ENCODE measurements around the gene PIGA. TPM values are rescaled to one million over a fixed set of nuclear protein-coding genes. Genes with fewer than 3 reads are reported as not detected.

PIGA gene
- total and polyA plus RNA-seq, 9 donors = 5.8 to 29.1 (median 10.0) TPM

DNA sequence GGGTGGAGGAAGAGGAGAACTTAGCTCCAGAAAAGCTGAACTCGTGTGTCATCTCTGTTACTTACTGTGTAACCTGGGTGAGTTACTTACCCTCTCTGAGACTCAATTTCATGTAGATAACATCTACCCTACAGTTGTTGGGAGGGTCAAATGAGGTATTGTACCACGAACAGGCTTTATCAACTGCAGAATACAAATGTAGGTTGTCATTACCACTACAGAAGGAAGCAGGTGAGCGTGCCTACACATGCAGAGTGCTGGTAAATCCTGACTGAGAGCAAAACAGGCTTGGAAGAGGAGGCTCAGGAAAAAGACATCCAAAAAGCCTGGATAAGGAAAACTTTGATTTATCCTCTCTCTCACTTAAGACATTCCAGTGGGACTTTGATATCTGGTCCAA lies 7.2 kb downstream of the PIGA start:
- Histone ChIP-seq H3K27me3 (no peaks in the 10 kb centered on the region), H3K4me1 (ENCODE audit: insufficient read depth) (no peaks in the 10 kb centered on the region), H3K27ac (no peak overlapping the region), H3K4me3 (no peak overlapping the region), H3K9me3 (no peaks in the 10 kb centered on the region), H3K36me3 (no peaks in the 10 kb centered on the region)
- 59 to 66% (median 60%) methylated on average over 3 of the region's 3 CpGs for WGBS, 3 donors
- DNase-seq = no peak
- intact Hi-C loops (cut with DNase I) = no loop called here
- TF ChIP-seq, protein P1, sequence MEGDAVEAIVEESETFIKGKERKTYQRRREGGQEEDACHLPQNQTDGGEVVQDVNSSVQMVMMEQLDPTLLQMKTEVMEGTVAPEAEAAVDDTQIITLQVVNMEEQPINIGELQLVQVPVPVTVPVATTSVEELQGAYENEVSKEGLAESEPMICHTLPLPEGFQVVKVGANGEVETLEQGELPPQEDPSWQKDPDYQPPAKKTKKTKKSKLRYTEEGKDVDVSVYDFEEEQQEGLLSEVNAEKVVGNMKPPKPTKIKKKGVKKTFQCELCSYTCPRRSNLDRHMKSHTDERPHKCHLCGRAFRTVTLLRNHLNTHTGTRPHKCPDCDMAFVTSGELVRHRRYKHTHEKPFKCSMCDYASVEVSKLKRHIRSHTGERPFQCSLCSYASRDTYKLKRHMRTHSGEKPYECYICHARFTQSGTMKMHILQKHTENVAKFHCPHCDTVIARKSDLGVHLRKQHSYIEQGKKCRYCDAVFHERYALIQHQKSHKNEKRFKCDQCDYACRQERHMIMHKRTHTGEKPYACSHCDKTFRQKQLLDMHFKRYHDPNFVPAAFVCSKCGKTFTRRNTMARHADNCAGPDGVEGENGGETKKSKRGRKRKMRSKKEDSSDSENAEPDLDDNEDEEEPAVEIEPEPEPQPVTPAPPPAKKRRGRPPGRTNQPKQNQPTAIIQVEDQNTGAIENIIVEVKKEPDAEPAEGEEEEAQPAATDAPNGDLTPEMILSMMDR (IDR thresholded peaks at IDR 0.05) = no peak
- TF ChIP-seq EP300 (IDR thresholded peaks at IDR 0.05) = no peak
- TF ChIP-seq POLR2A (IDR thresholded peaks at IDR 0.05) = no peak

DNA sequence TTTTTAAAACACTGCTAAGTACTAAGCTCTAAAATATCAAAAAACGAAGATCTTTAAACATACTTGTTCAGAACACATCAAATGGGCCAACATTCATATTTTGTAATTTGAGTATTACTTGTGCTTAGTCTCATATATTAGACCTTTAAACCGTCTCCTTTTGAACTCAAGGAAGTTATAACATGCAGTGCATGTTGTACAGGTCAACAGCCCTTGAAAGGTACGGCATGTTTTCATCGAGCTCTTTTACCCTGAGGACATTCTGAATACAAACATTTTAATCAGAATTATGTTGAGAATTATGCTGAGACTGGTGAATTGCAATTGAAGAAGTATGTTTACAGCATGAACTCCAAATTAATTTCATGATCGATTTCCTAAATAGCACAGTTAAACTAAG lies 12.9 kb downstream of the PIGA start:
- Histone ChIP-seq H3K36me3 (no peaks in the 10 kb centered on the region), H3K27me3 (no peaks in the 10 kb centered on the region), H3K4me3 (no peak overlapping the region), H3K4me1 (ENCODE audit: insufficient read depth) (no peaks in the 10 kb centered on the region), H3K9me3 (no peaks in the 10 kb centered on the region), H3K27ac (no peak overlapping the region)
- intact Hi-C loops (cut with DNase I) = no loop called here
- WGBS, 3 donors = 60 to 76% (median 72%) methylated on average over 5 of the region's 5 CpGs
- no peak for DNase-seq
- TF ChIP-seq EP300 (IDR thresholded peaks at IDR 0.05) = no peak
- TF ChIP-seq POLR2A (IDR thresholded peaks at IDR 0.05) = no peak
- TF ChIP-seq, protein P1 (IDR thresholded peaks at IDR 0.05) = no peak

DNA sequence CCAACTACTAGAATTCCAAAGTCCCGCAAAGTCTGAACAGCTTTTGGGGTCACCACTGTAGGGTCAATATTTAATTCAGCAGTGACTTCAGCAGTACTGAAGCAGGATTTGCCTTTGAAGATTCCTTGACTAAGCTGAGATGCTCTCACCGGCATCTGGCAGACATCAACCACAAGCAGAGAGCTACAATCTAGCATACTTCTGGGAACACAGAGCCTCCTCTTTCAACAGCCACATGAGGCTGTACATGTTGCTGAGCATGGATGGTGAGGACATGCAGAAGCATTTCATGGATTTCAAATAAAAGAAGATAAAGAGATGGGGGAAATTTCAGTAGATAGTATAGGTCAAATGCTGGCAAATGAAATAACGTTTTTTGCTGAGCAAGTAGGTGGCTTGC lies 13.3 kb downstream of the PIGA start:
- WGBS, 3 donors = 69 to 73% (median 70%) methylated on average over 3 of the region's 3 CpGs
- H3K9me3 ChIP-seq = no peaks in the 10 kb centered on the region
- TF ChIP-seq, protein P1 (IDR thresholded peaks at IDR 0.05) = no peak
- TF ChIP-seq POLR2A (IDR thresholded peaks at IDR 0.05) = no peak
- no peak for TF ChIP-seq EP300 (IDR thresholded peaks at IDR 0.05)
- no peaks in the 10 kb centered on the region for H3K36me3 ChIP-seq
- no peak for DNase-seq
- H3K4me1 ChIP-seq (ENCODE audit: insufficient read depth) = no peaks in the 10 kb centered on the region
- intact Hi-C loops (cut with DNase I) = no loop called here
- H3K27ac ChIP-seq = no peak overlapping the region
- no peak overlapping the region for H3K4me3 ChIP-seq
- H3K27me3 ChIP-seq = no peaks in the 10 kb centered on the region

DNA sequence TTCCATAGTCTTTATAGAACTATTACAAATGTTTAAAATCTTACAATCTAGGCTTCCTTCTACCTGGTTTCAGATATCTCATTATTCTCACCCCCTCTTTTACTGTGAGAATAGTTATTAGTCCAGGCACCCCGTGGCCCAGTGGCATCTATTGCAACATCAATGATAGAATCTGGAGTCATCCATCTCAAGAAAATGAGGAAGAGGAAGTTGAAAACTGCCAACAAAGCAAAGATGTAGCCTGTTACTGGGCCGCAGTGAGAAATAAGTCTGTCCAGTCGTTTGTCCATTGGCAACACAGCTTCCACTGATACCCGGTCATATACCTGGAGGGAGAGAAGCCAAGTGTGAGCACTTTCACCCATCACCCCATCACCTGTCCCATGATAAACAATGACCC lies 13.9 kb downstream of the PIGA start:
- Histone ChIP-seq H3K36me3 (no peaks in the 10 kb centered on the region), H3K9me3 (no peaks in the 10 kb centered on the region), H3K4me3 (no peak overlapping the region), H3K27ac (no peak overlapping the region), H3K4me1 (ENCODE audit: insufficient read depth) (no peaks in the 10 kb centered on the region), H3K27me3 (no peaks in the 10 kb centered on the region)
- no peak for DNase-seq
- intact Hi-C loops (cut with DNase I) = no loop called here
- TF ChIP-seq POLR2A (IDR thresholded peaks at IDR 0.05) (no peak), EP300 (IDR thresholded peaks at IDR 0.05) (no peak)
- TF ChIP-seq, protein P1 (IDR thresholded peaks at IDR 0.05) = no peak
- 71 to 76% (median 73%) methylated on average over 4 of the region's 4 CpGs for WGBS, 3 donors

DNA sequence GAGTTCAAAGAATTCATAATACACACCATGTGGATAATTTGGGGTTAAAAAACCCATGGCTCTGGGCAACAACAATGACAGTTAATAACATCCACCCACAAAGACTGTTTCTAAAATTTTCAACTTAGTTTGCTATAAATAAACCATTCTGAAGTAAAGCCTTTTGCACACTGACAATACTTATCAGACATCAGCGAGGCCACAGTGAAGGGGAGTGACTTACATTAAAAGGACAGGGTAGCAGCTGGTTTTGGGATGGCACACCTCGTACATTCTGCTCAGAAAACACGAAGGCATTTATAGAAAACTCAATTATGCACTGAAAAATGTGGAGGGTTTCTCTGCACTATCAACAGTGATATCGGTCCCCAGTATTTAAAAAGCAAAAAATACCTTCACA lies 15.0 kb downstream of the PIGA start:
- H3K36me3 ChIP-seq = no peaks in the 10 kb centered on the region

More for the DNA sequence above, 15.0 kb downstream of the PIGA start:
- H3K4me3 ChIP-seq = no peak overlapping the region
- H3K4me1 ChIP-seq (ENCODE audit: insufficient read depth) = no peaks in the 10 kb centered on the region
- 29 to 47% (median 38%) methylated on average over 4 of the region's 4 CpGs for WGBS, 3 donors
- no peak for DNase-seq
- intact Hi-C loops (cut with DNase I) = no loop called here
- H3K27me3 ChIP-seq = no peaks in the 10 kb centered on the region
- no peak for TF ChIP-seq POLR2A (IDR thresholded peaks at IDR 0.05)
- TF ChIP-seq, protein P1 (IDR thresholded peaks at IDR 0.05) = no peak
- TF ChIP-seq EP300 (IDR thresholded peaks at IDR 0.05) = no peak
- no peak overlapping the region for H3K27ac ChIP-seq
- no peaks in the 10 kb centered on the region for H3K9me3 ChIP-seq

All from ovary (tissue), 9 donors.